HG02852 (cell line): ENCODE results near the gene DNAJC21.
"Not testable (repeated sequence)": the region's sequence is repeated elsewhere in the genome, so short reads cannot be mapped to it uniquely, and the experiment has no call there.

ENCODE experiments used
- ATAC-seq: cut with Tn5 transposase; IDR thresholded peaks from one replicate; pipeline ENCODE4 v1.9.1; 2021; ENCODE audit warnings: mild to moderate bottlenecking, moderate library complexity; ENCODE audit not compliant: unreplicated experiment

Gene DNAJC21

GRCh38 chr5:34919077-34919476, 10.3 kb upstream of the DNAJC21 start:
- no peak for ATAC-seq

- not testable (repeated sequence) for ATAC-seq
Observed at GRCh38 chr5:34923256-34923655, 6.1 kb upstream of the DNAJC21 start.

- peak; percentile 81 for ATAC-seq
Observed at GRCh38 chr5:34923694-34924461, 5.5 kb upstream of the DNAJC21 start.

- ATAC-seq = no peak
Observed at GRCh38 chr5:34924462-34924765, 4.9 kb upstream of the DNAJC21 start.

GRCh38 chr5:34926318-34926888, 3.0 kb upstream of the DNAJC21 start:
- ATAC-seq = no peak

GRCh38 chr5:34927785-34928184, 1.6 kb upstream of the DNAJC21 start:
- ATAC-seq = no peak

GRCh38 chr5:34928267-34928666, 1.1 kb upstream of the DNAJC21 start:
- ATAC-seq = no peak

GRCh38 chr5:34929720-34930461, 532 bp downstream of the DNAJC21 start:
- peak; percentile 75 for ATAC-seq

GRCh38 chr5:34930462-34930844, 1.1 kb downstream of the DNAJC21 start:
- ATAC-seq = no peak

GRCh38 chr5:34930870-34931269, 1.5 kb downstream of the DNAJC21 start:
- ATAC-seq = no peak

GRCh38 chr5:34932947-34933346, 3.6 kb downstream of the DNAJC21 start:
- ATAC-seq = no peak

GRCh38 chr5:34941936-34942335, 12.6 kb downstream of the DNAJC21 start:
- ATAC-seq = no peak

- ATAC-seq = no peak
Observed at GRCh38 chr5:34944044-34944443, 14.7 kb downstream of the DNAJC21 start.

- no peak for ATAC-seq
Observed at GRCh38 chr5:34944460-34945047, 15.2 kb downstream of the DNAJC21 start.

GRCh38 chr5:34957321-34957720, 28.0 kb downstream of the DNAJC21 start:
- no peak for ATAC-seq

GRCh38 chr5:34957857-34958690, 28.7 kb downstream of the DNAJC21 start:
- peak; percentile 37 for ATAC-seq

- ATAC-seq = peak; percentile 97
Observed at GRCh38 chr5:34959323-34959722, 30.0 kb downstream of the DNAJC21 start.

- ATAC-seq = no peak
Observed at GRCh38 chr5:34967540-34967939, 38.2 kb downstream of the DNAJC21 start.

GRCh38 chr5:34968258-34968657, 38.9 kb downstream of the DNAJC21 start:
- no peak for ATAC-seq

- ATAC-seq = no peak
Observed at GRCh38 chr5:34970552-34970951, 41.2 kb downstream of the DNAJC21 start.

- ATAC-seq = not testable (repeated sequence)
Observed at GRCh38 chr5:34971655-34972054, 42.3 kb downstream of the DNAJC21 start.
